Stimulated activated CD4-positive, alpha-beta T cell treated with anti-CD3 and anti-CD28 coated beads, Interleukin-2, amount 100 ng/mL, for 4 hours (primary cell): ENCODE results near the gene IVNS1ABP.
"Not testable (repeated sequence)": the region's sequence is repeated elsewhere in the genome, so short reads cannot be mapped to it uniquely, and the experiment has no call there.

Experiments used
- DNase-seq: peaks from one replicate; pipeline ENCODE4 v3.0.0-alpha.2; 2020; ENCODE audit warnings: low read depth

IVNS1ABP gene

GRCh38 chr1:185252404-185252803, 64.6 kb downstream of the IVNS1ABP start:
- DNase-seq: not testable (repeated sequence)

- DNase-seq: not testable (repeated sequence)
Observed at GRCh38 chr1:185251928-185252327, 65.1 kb downstream of the IVNS1ABP start.

GRCh38 chr1:185250063-185250462, 67.0 kb downstream of the IVNS1ABP start:
- no peak for DNase-seq

- DNase-seq: no peak
Observed at GRCh38 chr1:185249563-185249962, 67.5 kb downstream of the IVNS1ABP start.
